B cell (primary cell): ENCODE measurements around the gene PVR. TPM values are rescaled to one million over a fixed set of nuclear protein-coding genes. Genes with fewer than 3 reads are reported as not detected.

Experiments
- ATAC-seq: fragments of 200-7000 bp; cut with Tn5 transposase; one replicate; pipeline ENCODE4 v1.10.0; 2021; ENCODE audit warnings: low read depth, mild to moderate bottlenecking, moderate number of reproducible peaks, moderate library complexity
- CTCF ChIA-PET: fragments of 350-600 bp; sonication (Branson Sonifier 250); formaldehyde crosslinking; loops from one replicate; lab custom pipeline; 2021; ENCODE audit warnings: antibody characterized with exemption, inconsistent platforms; lab: Charles Lee
- POLR2A ChIA-PET: fragments of 350-600 bp; sonication (Branson Sonifier 250); formaldehyde crosslinking; loops from one replicate; lab custom pipeline; 2021; ENCODE audit warnings: antibody characterized with exemption; lab: Charles Lee
- DNase-seq: peaks from one replicate; pipeline ENCODE4 v3.0.0; 2013
- H2AFZ ChIP-seq: 2 replicates; pipeline ENCODE4 v1.6.1; 2012; ENCODE audit warnings: mild to moderate bottlenecking, low read depth, low read length; ENCODE audit not compliant: insufficient read depth, poor library complexity, severe bottlenecking
- H3K27ac ChIP-seq, 2 donors: 1 replicate in 1 of 2; 2 replicates in 1 of 2; pipeline ENCODE4 v1.5.1; 2012 to 2013; ENCODE audit warnings: low read length in 2 of 2, mild to moderate bottlenecking in 2 of 2, moderate library complexity in 1 of 2
- H3K27me3 ChIP-seq, 4 experiments: fragments of 200-600 bp in 1 of 4; sonication (generic) in 1 of 4; replicated peaks in 1 of 4; 1 replicate in 2 of 4; 2 replicates in 2 of 4; pipeline versions ENCODE4 v1.6.1 to v1.7.0; 2013 to 2016; ENCODE audit warnings: low read length in 3 of 4, mild to moderate bottlenecking in 2 of 4, mixed read lengths in 1 of 4, moderate library complexity in 1 of 4; ENCODE audit not compliant: insufficient read depth in 4 of 4, control insufficient read depth in 3 of 4; ENCODE audit errors: control extremely low read depth in 1 of 4
- H3K36me3 ChIP-seq, 2 experiments: replicated peaks in 1 of 2; 1 replicate in 1 of 2; 2 replicates in 1 of 2; pipeline versions ENCODE4 v1.6.1 to v1.7.1; 2013; ENCODE audit warnings: low read length in 1 of 2; ENCODE audit not compliant: insufficient read depth in 2 of 2, control insufficient read depth in 1 of 2; ENCODE audit errors: control extremely low read depth in 1 of 2, extremely low read depth in 1 of 2
- H3K4me1 ChIP-seq, 2 donors: fragments of 200-600 bp in 1 of 2; sonication (generic) in 1 of 2; 1 replicate in 1 of 2; 2 replicates in 1 of 2; pipeline versions ENCODE4 v1.5.1 to v1.6.1; 2013 to 2017; ENCODE audit warnings: low read length in 2 of 2; ENCODE audit not compliant: control insufficient read depth in 2 of 2, insufficient read depth in 2 of 2
- H3K4me2 ChIP-seq: replicated peaks from 2 replicates; pipeline ENCODE3; 2012; ENCODE audit warnings: mild to moderate bottlenecking, low read depth, low read length; ENCODE audit not compliant: poor library complexity, severe bottlenecking
- H3K4me3 ChIP-seq, 5 experiments: fragments of 200-600 bp in 1 of 5; sonication (generic) in 1 of 5; 1 replicate in 3 of 5; 2 replicates in 2 of 5; pipeline versions ENCODE4 v1.5.1 to v1.7.0; 2011 to 2016; ENCODE audit warnings: low read length in 4 of 5, mild to moderate bottlenecking in 4 of 5, low read depth in 2 of 5, control low read depth in 1 of 5, moderate library complexity in 1 of 5; ENCODE audit not compliant: insufficient read depth in 1 of 5; ENCODE audit errors: control extremely low read depth in 1 of 5, extremely low read depth in 1 of 5
- H3K79me2 ChIP-seq: fragments of 200-600 bp; sonication (generic); one replicate; pipeline ENCODE4 v1.6.0; 2016; ENCODE audit warnings: low read length; ENCODE audit not compliant: control insufficient read depth, insufficient read depth
- H3K9ac ChIP-seq: fragments of 200-600 bp; sonication (generic); 2 replicates; pipeline ENCODE4 v1.6.1; 2017; ENCODE audit warnings: mild to moderate bottlenecking, low read length, moderate library complexity
- H3K9me3 ChIP-seq, 3 donors: one replicate each; pipeline versions ENCODE4 v1.6.1 to v1.7.1; 2013; ENCODE audit warnings: low read length in 2 of 3; ENCODE audit not compliant: control insufficient read depth in 2 of 3, insufficient read depth in 1 of 3; ENCODE audit errors: control extremely low read depth in 1 of 3
- H4K20me1 ChIP-seq: 2 replicates; pipeline ENCODE4 v1.6.0; 2012; ENCODE audit warnings: mild to moderate bottlenecking, low read length; ENCODE audit not compliant: insufficient read depth, control insufficient read depth, poor library complexity, severe bottlenecking
- H3K27ac Mint-ChIP-seq: one replicate; pipeline ENCODE4 v1.8.0; 2021; ENCODE audit warnings: mixed read lengths
- H3K27me3 Mint-ChIP-seq: one replicate; pipeline ENCODE4 v1.8.0; 2021; ENCODE audit warnings: mixed read lengths
- H3K4me1 Mint-ChIP-seq: one replicate; pipeline ENCODE4 v1.8.0; 2021; ENCODE audit warnings: mixed read lengths
- H3K4me3 Mint-ChIP-seq: one replicate; pipeline ENCODE4 v1.8.0; 2021; ENCODE audit warnings: mixed read lengths
- H3K9me3 Mint-ChIP-seq: one replicate; pipeline ENCODE4 v1.8.0; 2022; ENCODE audit warnings: mixed read lengths; ENCODE audit not compliant: insufficient read depth
- CTCF ChIP-seq: fragments of 200-600 bp; IDR thresholded peaks from one replicate; pipeline ENCODE4 v1.8.0; 2022; ENCODE audit warnings: antibody characterized with exemption, mild to moderate bottlenecking
- EZH2 ChIP-seq: IDR thresholded peaks from 2 replicates; pipeline ENCODE4 v1.6.1; 2012; ENCODE audit warnings: borderline replicate concordance, low read depth, mild to moderate bottlenecking, moderate library complexity, low read length; ENCODE audit not compliant: insufficient read depth, poor library complexity, severe bottlenecking
- WGBS: methylation state at CpG from one replicate; pipeline ENCODE4 v1.1.5; 2013; ENCODE audit warnings: missing lambda C conversion rate; ENCODE audit not compliant: insufficient coverage; 5-methylcytosine and 5-hydroxymethylcytosine counted together
- intact Hi-C: fragments of 100-400 bp; cut with micrococcal nuclease; formaldehyde crosslinking; loops from one replicate; pipeline ENCODE4 v1.10.0; 2022
- polyA plus RNA-seq: library from polyadenylated mRNA; depleted of rRNA; stranded (reverse); fragments of >200 nt; gene quantifications from 2 replicates; pipeline ENCODE4 v1.2.3, GENCODE V29; 2012
- total RNA-seq, 2 donors: library from RNA; stranded (reverse); fragments of 120-200 nt in 1 of 2; gene quantifications; 1 replicate in 1 of 2; 2 replicates in 1 of 2; pipeline versions ENCODE4 v1.2.3 to v1.2.4, GENCODE V29; 2013 to 2022

The PVR gene
- total and polyA plus RNA-seq, 2 donors (not counting 1 experiment from before 2014, with no cell fraction given), result 0.09 to 0.67 TPM

- no peak overlapping the region for H3K27ac ChIP-seq
- no peak for TF ChIP-seq EZH2
- no peak for TF ChIP-seq CTCF
- intact Hi-C loops, result no loop called here
- no peak overlapping the region for H3K4me2 ChIP-seq
- peaks cover 5% of the 10 kb centered on the region in 2 donors for H3K4me1 ChIP-seq
- POLR2A ChIA-PET, result no interaction called here
- no peaks in the 10 kb centered on the region for H4K20me1 ChIP-seq
- WGBS, result 92% methylated on average over 1 of the region's 3 CpGs
- H3K27me3 Mint-ChIP-seq, result peaks cover 8% of the 10 kb centered on the region
- H3K9me3 ChIP-seq, result peaks cover 0 to 5% (median 0%) of the 10 kb centered on the region in 3 donors
- no peaks in the 10 kb centered on the region for H3K79me2 ChIP-seq
- CTCF ChIA-PET, result no interaction called here
- no peak overlapping the region for H3K4me3 Mint-ChIP-seq
- peaks cover 5% of the 10 kb centered on the region for H3K4me1 Mint-ChIP-seq
- DNase-seq, result no peak
- H3K27me3 ChIP-seq, result peaks cover 0 to 6% (median 0%) of the 10 kb centered on the region in 4 experiments
- H3K9ac ChIP-seq, result no peak overlapping the region
- no peak overlapping the region for H3K4me3 ChIP-seq
- no peak for ATAC-seq
- H3K27ac Mint-ChIP-seq, result no peak overlapping the region
- H2AFZ ChIP-seq, result no peak overlapping the region
- H3K36me3 ChIP-seq, result no peaks in the 10 kb centered on the region
- H3K9me3 Mint-ChIP-seq, result no peaks in the 10 kb centered on the region
Measured at GRCh38 chr19:44607917-44608316, 35.8 kb upstream of the PVR start.

GRCh38 chr19:44608391-44608821, 35.3 kb upstream of the PVR start:
- Mint-ChIP-seq H3K4me1 (peaks cover 5% of the 10 kb centered on the region), H3K27ac (no peak overlapping the region), H3K27me3 (peaks cover 10% of the 10 kb centered on the region), H3K4me3 (no peak overlapping the region), H3K9me3 (no peaks in the 10 kb centered on the region)
- Histone ChIP-seq H3K9ac (no peak overlapping the region), H3K27me3 (peaks cover 0 to 8% (median 0%) of the 10 kb centered on the region in 4 experiments), H3K27ac (no peak overlapping the region), H3K79me2 (no peaks in the 10 kb centered on the region), H4K20me1 (no peaks in the 10 kb centered on the region), H3K9me3 (peaks cover 0 to 5% (median 0%) of the 10 kb centered on the region in 3 donors), H3K4me1 (peaks cover 5% of the 10 kb centered on the region in 2 donors), H3K4me3 (no peak overlapping the region), H3K36me3 (no peaks in the 10 kb centered on the region), H3K4me2 (no peak overlapping the region), H2AFZ (no peak overlapping the region)
- ATAC-seq (no peak), DNase-seq (no peak)
- CTCF ChIA-PET, result no interaction called here
- 100% methylated on average over 3 of the region's 7 CpGs for WGBS
- TF ChIP-seq CTCF (no peak), EZH2 (no peak)
- POLR2A ChIA-PET, result no interaction called here
- intact Hi-C loops, result no loop called here
